ENCODE data around the gene ST6GAL1. TPM values are rescaled to one million over a fixed set of nuclear protein-coding genes. Genes with fewer than 3 reads are reported as not detected.

ST6GAL1 gene
- total and polyA plus RNA-seq, 2 of the 13 experiments (the other 11 are each of a cell fraction or from before 2014, with no cell fraction given) = 79.9 to 164 TPM

GRCh38 chr3:187080799-187081450, 150.6 kb downstream of the ST6GAL1 start (continued):
- TF ChIP-seq RXRB (CRISPR knock-in tag; IDR thresholded peaks at IDR 0.05; ENCODE audit: borderline replicate concordance) (peak; percentile 93), ZBTB37 (CRISPR knock-in tag; IDR thresholded peaks at IDR 0.05) (no peak), ZNF644 (CRISPR knock-in tag; IDR thresholded peaks at IDR 0.05; ENCODE audit: low read depth) (peak; percentile 78), SPEN (CRISPR knock-in tag; IDR thresholded peaks at IDR 0.05; ENCODE audit: low read depth) (peak; percentile 41; the same call in 1 of the 2 replicates), ZFP82 (CRISPR knock-in tag; IDR thresholded peaks at IDR 0.05; ENCODE audit: borderline replicate concordance) (no peak), ZNF432 (CRISPR knock-in tag; IDR thresholded peaks at IDR 0.05; ENCODE audit: borderline replicate concordance) (no peak), ZMYM4 (CRISPR knock-in tag; IDR thresholded peaks at IDR 0.05) (peak; percentile 90), DRAP1 (CRISPR knock-in tag; IDR thresholded peaks at IDR 0.05) (0 out of 2 replicates have a peak, but pooled peaks have one; percentile 33), ELF1 (CRISPR knock-in tag; IDR thresholded peaks at IDR 0.05) (0 out of 2 replicates have a peak, but pooled peaks have one; percentile 26), CHD2 (IDR thresholded peaks at IDR 0.05; ENCODE audit: low read depth, low read length) (no peak), ZNF331 (CRISPR knock-in tag; IDR thresholded peaks at IDR 0.05) (0 out of 2 replicates have a peak, but pooled peaks have one; percentile 18), ZNF280D (CRISPR knock-in tag; IDR thresholded peaks at IDR 0.05) (0 out of 2 replicates have a peak, but pooled peaks have one; percentile 50), MED1 (CRISPR knock-in tag; IDR thresholded peaks at IDR 0.05) (peak; percentile 75), GABPB1 (CRISPR knock-in tag; IDR thresholded peaks at IDR 0.05) (peak; percentile 30; the same call in 1 of the 2 replicates), ZFX (CRISPR knock-in tag; IDR thresholded peaks at IDR 0.05; ENCODE audit: low read depth) (0 out of 2 replicates have a peak, but pooled peaks have one; percentile 30), ZNF296 (CRISPR knock-in tag; conservative IDR thresholded peaks at IDR 0.05) (no peak), ZNF292 (CRISPR knock-in tag; IDR thresholded peaks at IDR 0.05; ENCODE audit: borderline replicate concordance, low read depth) (0 out of 2 replicates have a peak, but pooled peaks have one; percentile 20), SNAI1 (CRISPR knock-in tag; IDR thresholded peaks at IDR 0.05; ENCODE audit: borderline replicate concordance) (no peak), FOXA3 (CRISPR knock-in tag; IDR thresholded peaks at IDR 0.05) (peak; percentile 73), ARID3A (IDR thresholded peaks at IDR 0.05; ENCODE audit: low read depth, low read length) (no peak), MAZ (IDR thresholded peaks at IDR 0.05; ENCODE audit: borderline replicate concordance, low read depth, low read length) (no peak), MAZ (CRISPR knock-in tag; IDR thresholded peaks at IDR 0.05; ENCODE audit: low read depth) (no peak), SCMH1 (CRISPR knock-in tag; IDR thresholded peaks at IDR 0.05; ENCODE audit: borderline replicate concordance) (no peak), ZNF788 (CRISPR knock-in tag; IDR thresholded peaks at IDR 0.05; ENCODE audit: borderline replicate concordance) (peak; percentile 31; the same call in 1 of the 2 replicates)

Measured in HepG2 (cell line).